Right lung (tissue), 5 donors: Measurements from ENCODE around the gene DNMT1. TPM values are rescaled to one million over a fixed set of nuclear protein-coding genes. Genes with fewer than 3 reads are reported as not detected.
"Not testable (repeated sequence)": the region's sequence is repeated elsewhere in the genome, so short reads cannot be mapped to it uniquely, and the experiment has no call there.

ENCODE experiments used
- DNase-seq, 2 donors: peaks; one replicate each; pipeline ENCODE4 v3.0.0-alpha.2; 2013
- polyA plus RNA-seq, 5 donors: library from polyadenylated mRNA; unstranded; fragments of 120-200 nt; gene quantifications; one replicate each; pipeline versions ENCODE4 v1.2.1 to v1.2.3, GENCODE V29; 2013; ENCODE audit warnings: inconsistent platforms in 1 of 5, low replicate concordance in 1 of 5; ENCODE audit not compliant: insufficient read length in 5 of 5, insufficient read depth in 1 of 5

Gene DNMT1
- polyA plus RNA-seq, 5 donors = 126 to 142 (median 131) TPM

GRCh38 chr19:10187315-10187714 lies 7.4 kb downstream of the DNMT1 start:
- DNase-seq = no peak

GRCh38 chr19:10184636-10185035 lies 10.1 kb downstream of the DNMT1 start:
- DNase-seq = no peak

- no peak for DNase-seq
These were observed 10.8 kb downstream of the DNMT1 start for GRCh38 chr19:10183926-10184325.

- no peak for DNase-seq
These were observed 11.9 kb downstream of the DNMT1 start for GRCh38 chr19:10182847-10183246.

GRCh38 chr19:10182076-10182475 lies 12.7 kb downstream of the DNMT1 start:
- DNase-seq = no peak

GRCh38 chr19:10180459-10180858 lies 14.3 kb downstream of the DNMT1 start:
- no peak for DNase-seq

GRCh38 chr19:10180024-10180423 lies 14.7 kb downstream of the DNMT1 start:
- not testable (repeated sequence) for DNase-seq

GRCh38 chr19:10173527-10173926 lies 21.2 kb downstream of the DNMT1 start:
- DNase-seq = no peak

GRCh38 chr19:10168386-10168948 lies 26.3 kb downstream of the DNMT1 start:
- DNase-seq = no peak

- DNase-seq = no peak
These were observed 27.3 kb downstream of the DNMT1 start for GRCh38 chr19:10167459-10167858.

GRCh38 chr19:10166501-10166900 lies 28.3 kb downstream of the DNMT1 start:
- DNase-seq = not testable (repeated sequence)

GRCh38 chr19:10166046-10166445 lies 28.7 kb downstream of the DNMT1 start:
- no peak for DNase-seq

GRCh38 chr19:10163536-10163935 lies 31.2 kb downstream of the DNMT1 start:
- DNase-seq = no peak

GRCh38 chr19:10159610-10160009 lies 35.1 kb downstream of the DNMT1 start:
- DNase-seq = no peak

- DNase-seq = no peak
These were observed 36.3 kb downstream of the DNMT1 start for GRCh38 chr19:10158485-10158884.

GRCh38 chr19:10158071-10158470 lies 36.7 kb downstream of the DNMT1 start:
- no peak for DNase-seq

GRCh38 chr19:10155839-10156238 lies 38.9 kb downstream of the DNMT1 start:
- no peak for DNase-seq

- no peak for DNase-seq
These were observed 42.7 kb downstream of the DNMT1 start for GRCh38 chr19:10152100-10152499.

- no peak for DNase-seq
These were observed 43.2 kb downstream of the DNMT1 start for GRCh38 chr19:10151521-10151920.

- no peak for DNase-seq
These were observed 45.3 kb downstream of the DNMT1 start for GRCh38 chr19:10149427-10149826.

- no peak for DNase-seq
These were observed 48.6 kb downstream of the DNMT1 start for GRCh38 chr19:10146142-10146541.

GRCh38 chr19:10145031-10145430 lies 49.7 kb downstream of the DNMT1 start:
- DNase-seq = no peak

- DNase-seq = no peak
These were observed 50.4 kb downstream of the DNMT1 start for GRCh38 chr19:10144361-10144760.

- DNase-seq = no peak
These were observed 51.1 kb downstream of the DNMT1 start for GRCh38 chr19:10143681-10144080.
